GM18951 (cell line): Measurements from ENCODE around the gene YDJC.
"Not testable (repeated sequence)": the region's sequence is repeated elsewhere in the genome, so short reads cannot be mapped to it uniquely, and the experiment has no call there.

Source experiments
- POLR2A ChIP-seq: IDR thresholded peaks from 4 replicates; pipeline ENCODE4 v1.6.1; 2011; ENCODE audit warnings: mild to moderate bottlenecking; ENCODE audit not compliant: insufficient read length, insufficient read depth; ENCODE audit errors: extremely low read depth
- in situ Hi-C: fragments of 300-500 bp; cut with MboI; formaldehyde crosslinking; loops from one replicate; pipeline ENCODE4 v1.12.0; 2022; ENCODE audit warnings: low sequenced_read_pairs, mixed read lengths, inconsistent platforms; ENCODE audit not compliant: unreplicated experiment

Gene YDJC, protein sequence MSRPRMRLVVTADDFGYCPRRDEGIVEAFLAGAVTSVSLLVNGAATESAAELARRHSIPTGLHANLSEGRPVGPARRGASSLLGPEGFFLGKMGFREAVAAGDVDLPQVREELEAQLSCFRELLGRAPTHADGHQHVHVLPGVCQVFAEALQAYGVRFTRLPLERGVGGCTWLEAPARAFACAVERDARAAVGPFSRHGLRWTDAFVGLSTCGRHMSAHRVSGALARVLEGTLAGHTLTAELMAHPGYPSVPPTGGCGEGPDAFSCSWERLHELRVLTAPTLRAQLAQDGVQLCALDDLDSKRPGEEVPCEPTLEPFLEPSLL

DNA sequence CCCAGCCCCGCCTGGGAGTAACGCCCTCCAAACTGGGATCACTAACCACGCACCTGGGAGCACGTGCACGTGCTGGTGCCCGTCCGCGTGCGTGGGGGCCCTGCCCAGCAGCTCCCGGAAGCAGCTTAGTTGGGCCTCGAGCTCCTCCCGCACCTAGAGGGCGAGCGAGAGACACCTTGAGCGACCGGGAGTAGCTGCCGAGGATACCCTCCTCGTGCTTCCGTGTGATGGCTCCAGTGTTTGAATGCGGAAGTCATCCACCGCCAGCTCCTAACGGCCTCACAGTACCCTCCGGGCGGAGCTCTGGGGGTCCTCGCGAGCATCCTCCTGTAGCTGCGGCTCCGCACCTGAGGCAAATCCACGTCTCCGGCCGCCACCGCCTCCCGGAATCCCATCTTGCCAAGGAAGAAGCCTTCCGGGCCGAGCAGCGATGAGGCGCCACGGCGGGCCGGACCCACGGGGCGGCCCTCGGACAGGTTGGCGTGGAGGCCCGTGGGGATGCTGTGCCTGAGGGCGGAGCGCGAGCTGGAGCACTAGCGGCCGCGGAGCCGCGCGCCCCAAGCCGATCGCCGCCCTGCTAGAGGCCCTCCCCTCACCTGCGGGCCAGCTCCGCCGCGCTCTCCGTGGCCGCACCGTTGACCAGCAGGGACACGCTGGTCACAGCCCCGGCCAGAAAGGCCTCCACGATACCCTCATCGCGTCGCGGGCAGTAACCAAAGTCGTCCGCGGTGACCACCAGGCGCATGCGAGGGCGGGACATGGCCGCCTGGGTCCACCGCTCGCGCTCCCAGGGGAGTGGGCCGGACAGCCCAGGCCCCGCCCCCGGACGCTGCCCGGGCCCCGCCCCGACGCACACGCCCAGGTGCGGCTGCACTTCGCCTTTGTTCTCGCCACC, at the start of gene YDJC:
TSS of gene YDJC (minus strand) at position 768 of the 895 bp plus-strand sequence. CDS start at position 760, 8 bp downstream.
- in situ Hi-C loops, result loop anchor here (25.0 kb wide), 1 partner anchor 217 kb away; the partner anchor contains the start of gene HIC2
- TF ChIP-seq POLR2A, result peak; percentile 83

DNA sequence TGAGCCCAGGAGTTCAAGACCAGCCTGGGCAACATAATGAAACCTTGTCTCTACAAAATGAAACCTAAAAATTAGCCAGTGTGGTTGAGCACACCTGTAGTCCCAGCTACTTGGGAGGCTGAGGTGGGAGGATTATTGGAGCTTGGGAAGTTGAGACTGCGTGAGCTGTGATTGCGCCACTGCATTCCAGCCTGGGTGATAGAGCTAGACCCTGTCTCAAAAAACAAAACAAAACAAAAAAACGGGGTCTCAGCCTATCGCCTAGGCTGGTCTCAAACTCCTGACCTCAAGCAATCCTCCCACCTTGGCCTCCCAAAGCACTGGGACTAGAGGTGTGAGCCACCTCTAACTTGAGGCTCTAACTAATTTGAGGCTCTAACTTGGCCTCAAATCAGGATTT, 49.6 kb upstream of the YDJC start:
- in situ Hi-C loops, result no loop called here
- no peak for TF ChIP-seq POLR2A

DNA sequence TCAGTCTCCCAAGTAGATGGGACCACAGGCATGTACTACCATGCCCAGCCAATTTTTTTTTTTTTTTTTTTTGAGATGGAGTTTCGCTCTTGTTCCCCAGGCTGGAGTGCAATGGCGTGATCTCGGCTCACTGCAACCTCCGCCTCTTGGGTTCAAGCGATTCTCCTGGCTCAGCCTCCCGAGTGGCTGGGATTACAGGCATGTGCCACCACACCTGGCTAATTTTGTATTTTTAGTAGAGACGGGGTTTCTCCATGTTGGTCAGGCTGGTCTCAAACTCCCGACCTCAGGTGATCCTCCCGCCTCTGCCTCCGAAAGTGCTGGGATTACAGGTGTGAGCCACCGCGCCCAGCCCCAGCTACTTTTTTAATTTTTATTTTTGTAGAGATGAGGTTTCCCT, 49.0 kb upstream of the YDJC start:
- in situ Hi-C loops, result not testable (repeated sequence)

DNA sequence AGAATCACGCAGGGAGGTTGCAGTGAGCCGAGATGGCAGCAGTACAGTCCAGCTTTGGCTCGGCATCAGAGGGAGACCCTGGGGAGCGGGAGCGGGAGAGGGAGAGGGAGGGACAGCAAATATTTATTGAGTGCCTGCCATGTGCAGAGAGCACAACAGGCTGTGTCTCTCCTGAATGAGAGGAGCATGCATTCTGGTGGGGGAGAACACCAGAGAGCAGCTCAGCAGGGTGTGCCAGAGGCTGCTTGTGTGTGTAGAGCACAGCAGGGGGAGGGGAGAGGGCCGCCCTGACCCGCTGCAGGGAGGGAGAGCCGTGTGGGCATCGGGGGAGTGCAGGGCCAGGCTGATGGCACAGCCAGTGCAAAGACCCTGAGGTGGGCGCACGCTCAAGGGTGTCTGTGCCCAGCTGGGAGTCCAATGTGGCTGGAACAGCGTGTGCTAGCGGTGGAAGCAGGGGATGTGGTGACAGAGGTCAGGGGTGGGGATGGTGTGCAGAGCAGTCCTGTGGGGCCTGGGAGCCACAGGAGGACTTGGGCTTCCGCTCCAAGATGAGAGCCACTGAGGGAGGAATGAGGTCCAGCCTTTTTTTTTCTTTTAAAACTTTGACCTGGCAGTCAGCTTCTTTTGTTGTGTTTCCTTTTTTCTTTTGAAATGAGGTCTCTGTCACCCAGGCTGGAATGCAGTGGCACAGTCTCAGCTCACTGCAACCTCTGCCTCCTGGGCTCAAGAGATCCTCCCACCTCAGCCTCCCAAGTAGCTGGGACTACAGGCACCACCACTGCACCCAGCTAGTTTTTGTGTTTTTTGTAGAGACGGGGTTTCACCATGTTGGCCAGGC, 48.0 kb upstream of the YDJC start:
- in situ Hi-C loops, result no loop called here
- TF ChIP-seq POLR2A, result no peak

DNA sequence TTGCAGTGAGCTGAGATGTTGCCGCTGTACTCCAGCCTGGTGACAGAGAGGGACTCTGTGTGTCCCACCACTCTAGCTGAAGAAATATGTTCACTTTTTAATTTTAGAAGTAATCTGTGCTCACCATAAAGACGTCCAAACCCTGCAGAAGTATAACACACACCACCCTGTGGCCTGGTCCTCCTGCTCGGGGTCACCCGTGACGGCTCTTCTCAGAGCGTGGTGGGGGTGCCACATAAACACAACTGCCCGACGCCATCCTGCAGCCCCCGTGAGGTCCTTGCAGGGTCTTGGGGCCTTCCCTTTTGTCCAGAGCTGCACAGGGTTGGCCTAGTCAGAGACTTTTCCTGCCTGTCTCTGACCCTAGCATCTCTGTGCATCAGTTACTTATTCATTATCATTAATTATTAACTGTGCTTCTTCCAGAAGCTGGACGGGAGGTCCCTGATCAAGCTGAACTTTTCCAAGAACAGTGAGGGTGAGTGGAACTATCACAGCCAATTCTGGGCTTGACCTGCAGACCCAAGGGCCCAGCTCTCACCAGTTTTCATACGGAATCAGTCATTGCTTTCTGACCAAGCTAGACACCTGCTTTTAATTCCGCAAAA, 44.9 kb upstream of the YDJC start:
- TF ChIP-seq POLR2A, result no peak
- in situ Hi-C loops, result no loop called here

DNA sequence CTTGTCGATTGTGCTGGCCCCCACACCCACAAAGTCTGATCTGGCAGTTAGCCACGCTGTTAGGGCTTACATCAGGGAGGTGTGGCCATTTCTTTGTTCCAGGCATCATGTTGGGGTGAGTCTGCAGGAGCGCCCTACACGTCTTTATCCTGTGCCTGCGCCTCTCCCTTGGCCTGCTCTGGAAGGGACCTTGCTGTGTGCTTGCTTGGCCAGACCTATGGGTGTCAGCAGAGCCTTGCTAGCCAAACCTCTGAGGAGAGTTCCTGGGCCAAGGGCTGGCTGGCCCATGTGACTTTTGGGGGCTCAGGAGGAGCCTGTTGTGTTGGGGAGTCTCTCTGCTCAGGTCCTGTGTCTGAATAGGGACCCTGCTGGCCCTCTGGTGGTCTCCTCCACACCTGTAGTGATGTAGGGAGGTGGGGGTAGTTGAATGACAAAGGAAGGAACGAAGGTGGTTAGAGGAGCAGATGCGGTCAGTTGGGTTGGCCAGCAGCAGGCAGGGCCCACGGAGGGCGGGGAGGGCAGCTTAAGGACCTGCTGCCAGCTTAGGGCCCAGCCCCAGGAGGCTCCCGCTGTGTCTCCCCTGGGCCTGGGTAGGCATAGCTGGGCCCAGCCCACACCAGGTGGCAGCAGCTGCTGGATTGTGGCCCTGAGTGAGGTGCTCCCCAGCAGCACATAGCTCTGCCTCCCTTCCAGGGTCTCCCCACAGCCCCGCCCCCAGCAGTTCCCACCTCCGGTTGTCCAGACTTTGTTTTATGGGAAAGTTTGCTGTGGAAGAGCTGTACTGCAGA, 43.9 kb upstream of the YDJC start:
- in situ Hi-C loops, result no loop called here
- no peak for TF ChIP-seq POLR2A

DNA sequence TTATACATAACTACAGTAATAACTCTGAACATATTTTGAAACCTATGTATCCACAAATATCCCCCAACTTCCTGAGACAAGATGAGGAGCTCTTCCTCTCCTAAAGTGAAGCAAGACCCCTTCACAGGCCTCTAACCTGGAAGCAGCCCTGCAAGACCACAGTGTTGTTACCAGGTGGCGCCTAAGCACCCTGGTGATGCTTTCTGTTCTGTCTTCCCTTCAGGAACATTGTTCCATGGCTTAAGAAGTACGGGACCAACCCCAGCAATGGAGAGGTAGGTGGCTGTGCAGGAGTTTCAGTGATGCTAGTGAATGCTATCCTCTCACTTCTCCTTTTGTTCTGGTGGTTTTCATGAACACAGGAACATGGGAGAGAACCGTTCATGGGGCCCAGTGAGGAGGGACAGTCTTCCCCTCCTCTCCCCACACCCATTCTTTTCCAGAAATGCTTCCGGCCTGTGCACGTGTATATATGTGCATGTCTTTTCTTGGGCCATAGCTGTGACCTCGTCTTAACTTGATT, 42.3 kb upstream of the YDJC start:
- TF ChIP-seq POLR2A, result no peak
- in situ Hi-C loops, result no loop called here

DNA sequence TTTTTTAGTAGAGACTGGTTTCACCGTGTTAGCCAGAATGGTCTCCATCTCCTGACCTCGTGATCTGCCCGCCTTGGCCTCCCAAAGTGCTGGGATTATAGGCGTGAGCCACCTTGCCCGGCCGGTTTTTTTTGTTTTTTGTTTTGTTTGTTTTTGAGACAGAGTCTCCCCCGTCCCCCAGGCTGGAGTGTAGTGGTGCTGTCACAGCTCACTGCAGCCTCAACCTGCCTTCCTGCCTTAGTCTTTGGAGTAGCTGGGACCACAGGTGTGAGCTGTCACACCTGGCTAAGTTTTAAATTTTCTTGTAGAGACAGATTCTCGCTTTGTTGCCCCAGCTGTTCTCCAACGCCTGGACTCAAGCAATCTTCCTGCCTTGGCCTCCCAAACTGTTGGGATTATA, 39.2 kb upstream of the YDJC start:
- in situ Hi-C loops, result no loop called here
- no peak for TF ChIP-seq POLR2A

DNA sequence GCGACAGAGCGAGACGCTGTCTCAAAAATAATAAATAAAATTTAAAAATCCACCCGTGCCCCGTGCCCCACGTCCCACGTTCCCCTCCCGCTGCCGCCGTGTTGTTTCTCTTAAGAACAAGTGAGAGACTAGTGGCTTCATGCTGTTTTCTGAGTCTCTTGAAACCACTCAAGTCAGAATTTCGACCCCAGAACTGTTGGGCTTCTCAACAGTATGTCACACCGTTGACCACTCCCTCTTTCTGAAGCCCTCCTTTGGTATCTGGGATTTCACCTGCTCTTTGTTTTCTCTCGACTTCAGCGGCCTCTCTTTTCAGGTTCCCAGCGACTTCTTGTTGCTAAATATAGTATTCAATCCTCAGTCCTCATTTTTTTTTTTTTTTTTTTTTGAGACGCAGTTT, 37.0 kb upstream of the YDJC start:
- in situ Hi-C loops, result no loop called here

DNA sequence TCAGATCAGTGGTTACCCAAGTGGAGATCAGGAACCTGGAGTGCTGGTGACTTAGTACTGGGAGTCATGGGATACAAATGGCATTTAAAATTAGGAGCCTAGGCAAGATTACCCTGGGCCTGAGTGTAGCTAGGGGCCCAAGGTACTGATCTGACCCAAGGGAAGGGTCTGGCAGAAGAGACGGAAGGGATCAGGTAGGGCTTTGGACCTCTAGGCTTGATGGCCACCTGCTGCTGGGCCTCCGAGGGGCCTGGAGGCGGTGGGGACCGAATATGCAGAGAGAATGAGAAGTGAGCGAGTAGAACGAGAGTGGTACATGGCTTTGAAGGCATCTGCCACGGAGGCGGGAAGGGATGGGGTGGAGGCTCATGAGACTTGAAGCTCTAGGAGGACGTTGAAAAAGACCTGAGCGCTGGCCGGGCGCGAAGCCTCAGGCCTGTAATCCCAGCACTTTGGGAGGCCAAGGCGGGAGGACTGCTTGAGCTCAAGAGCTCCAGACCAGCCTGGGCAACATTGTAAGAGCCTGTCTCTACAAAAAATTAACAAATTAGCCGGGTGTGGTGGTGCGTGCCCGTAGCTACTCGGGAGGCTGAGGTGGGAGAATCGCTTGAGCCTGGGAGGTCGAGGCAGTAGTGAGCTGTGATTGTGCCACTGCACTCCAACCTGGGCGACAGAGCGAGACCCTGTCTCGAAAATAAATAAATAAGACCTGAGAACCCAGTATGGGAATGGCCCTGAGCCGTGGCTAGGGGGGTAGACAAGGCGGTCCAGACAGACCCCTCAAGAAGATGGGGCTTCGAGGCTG, 35.4 kb upstream of the YDJC start:
- in situ Hi-C loops, result no loop called here
- no peak for TF ChIP-seq POLR2A

More for the DNA sequence above, 37.0 kb upstream of the YDJC start:
- TF ChIP-seq POLR2A, result no peak

DNA sequence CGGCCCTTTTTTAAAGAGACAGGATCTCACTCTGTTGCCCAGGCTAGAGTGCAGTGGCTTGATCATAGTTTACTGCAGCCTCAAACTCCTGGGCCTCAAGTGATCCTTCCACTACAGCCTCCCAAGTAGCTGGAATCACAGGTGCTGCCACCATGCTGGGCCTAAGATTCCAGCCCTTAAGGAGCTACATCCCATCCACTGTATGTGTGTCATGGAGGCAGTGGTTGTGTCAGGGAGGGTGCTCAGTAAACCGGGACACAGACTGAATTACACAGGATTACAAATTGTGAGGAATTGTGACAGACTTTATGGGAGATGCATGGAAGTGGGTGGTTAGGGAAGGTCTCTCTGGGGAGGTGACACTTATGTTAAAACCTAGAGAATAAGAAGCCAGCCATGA, 33.9 kb upstream of the YDJC start:
- TF ChIP-seq POLR2A, result no peak
- in situ Hi-C loops, result no loop called here
